ENCODE results near the gene ALDOA.

- TF ChIP-seq POLR2A (IDR thresholded peaks at IDR 0.05) (no peak), CTCF (IDR thresholded peaks at IDR 0.05) (no peak)
These were observed 19.0 kb upstream of the ALDOA start for GRCh38 chr16:30046588-30046987.

Data from Peyer's patch (tissue), 4 donors.